MCF 10A (cell line): ENCODE data around the gene PERP. TPM values are rescaled to one million over a fixed set of nuclear protein-coding genes. Genes with fewer than 3 reads are reported as not detected.

Experiments
- BruUV-seq: library from RNA; stranded (reverse); fragments of 400-500 nt; replicated peaks from 2 replicates; lab custom pipeline; 2021; lab: Mats Ljungman, UMichigan
- CTCF ChIA-PET: fragments of 300-600 bp; sonication (Branson Sonifier 250); formaldehyde crosslinking; extraction: SDS; loops from one replicate; lab custom pipeline; 2021; ENCODE audit warnings: antibody characterized with exemption, inconsistent platforms; lab: Yijun Ruan, JAX
- POLR2A ChIA-PET: fragments of 300-600, 350-650 bp; sonication (Branson Sonifier 250); formaldehyde crosslinking; extraction: SDS; loops from one replicate; lab custom pipeline; 2020; ENCODE audit warnings: antibody characterized with exemption, inconsistent platforms; lab: Yijun Ruan, JAX
- DNase-seq: peaks from one replicate; pipeline ENCODE4 v3.0.0-alpha.2; 2018; ENCODE audit not compliant: unreplicated experiment
- H3K27ac Mint-ChIP-seq: one replicate; pipeline ENCODE4 v1.8.0; 2022; ENCODE audit warnings: mild to moderate bottlenecking, low read depth, mixed read lengths; ENCODE audit not compliant: unreplicated experiment
- H3K27me3 Mint-ChIP-seq: one replicate; pipeline ENCODE4 v1.8.0; 2022; ENCODE audit warnings: mixed read lengths; ENCODE audit not compliant: insufficient read depth, unreplicated experiment
- H3K36me3 Mint-ChIP-seq: one replicate; pipeline ENCODE4 v1.8.0; 2022; ENCODE audit warnings: mild to moderate bottlenecking, moderate library complexity, mixed read lengths; ENCODE audit not compliant: insufficient read depth, unreplicated experiment
- H3K4me1 Mint-ChIP-seq: one replicate; pipeline ENCODE4 v1.8.0; 2022; ENCODE audit warnings: mixed read lengths; ENCODE audit not compliant: insufficient read depth, unreplicated experiment
- H3K4me3 Mint-ChIP-seq: one replicate; pipeline ENCODE4 v1.8.0; 2022; ENCODE audit warnings: mild to moderate bottlenecking, moderate library complexity, mixed read lengths; ENCODE audit not compliant: unreplicated experiment
- H3K9me3 Mint-ChIP-seq: one replicate; pipeline ENCODE4 v1.8.0; 2022; ENCODE audit warnings: mixed read lengths; ENCODE audit not compliant: unreplicated experiment
- intact Hi-C: fragments of 100-400 bp; cut with micrococcal nuclease; formaldehyde crosslinking; loops from 2 replicates; pipeline ENCODE4 v1.14.1; 2022
- total RNA-seq: library from RNA; stranded (reverse); gene quantifications from 2 replicates; pipeline ENCODE4 v1.2.3, GENCODE V29; 2022
- TF ChIP-seq, protein P1 (sequence below): fragments of 200-600 bp; IDR thresholded peaks from one replicate; pipeline ENCODE4 v1.8.0; 2022; ENCODE audit warnings: antibody characterized with exemption, mild to moderate bottlenecking; ENCODE audit not compliant: unreplicated experiment

PERP gene
- total RNA-seq, 1 experiment from 2014 or later = 120 TPM

- H3K27me3 Mint-ChIP-seq = no peaks in the 10 kb centered on the region
- TF ChIP-seq, protein P1, sequence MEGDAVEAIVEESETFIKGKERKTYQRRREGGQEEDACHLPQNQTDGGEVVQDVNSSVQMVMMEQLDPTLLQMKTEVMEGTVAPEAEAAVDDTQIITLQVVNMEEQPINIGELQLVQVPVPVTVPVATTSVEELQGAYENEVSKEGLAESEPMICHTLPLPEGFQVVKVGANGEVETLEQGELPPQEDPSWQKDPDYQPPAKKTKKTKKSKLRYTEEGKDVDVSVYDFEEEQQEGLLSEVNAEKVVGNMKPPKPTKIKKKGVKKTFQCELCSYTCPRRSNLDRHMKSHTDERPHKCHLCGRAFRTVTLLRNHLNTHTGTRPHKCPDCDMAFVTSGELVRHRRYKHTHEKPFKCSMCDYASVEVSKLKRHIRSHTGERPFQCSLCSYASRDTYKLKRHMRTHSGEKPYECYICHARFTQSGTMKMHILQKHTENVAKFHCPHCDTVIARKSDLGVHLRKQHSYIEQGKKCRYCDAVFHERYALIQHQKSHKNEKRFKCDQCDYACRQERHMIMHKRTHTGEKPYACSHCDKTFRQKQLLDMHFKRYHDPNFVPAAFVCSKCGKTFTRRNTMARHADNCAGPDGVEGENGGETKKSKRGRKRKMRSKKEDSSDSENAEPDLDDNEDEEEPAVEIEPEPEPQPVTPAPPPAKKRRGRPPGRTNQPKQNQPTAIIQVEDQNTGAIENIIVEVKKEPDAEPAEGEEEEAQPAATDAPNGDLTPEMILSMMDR = no peak
- H3K4me3 Mint-ChIP-seq = peak overlapping the region; percentile 92
- intact Hi-C loops = loop anchor here (5.0 kb wide), 2 partner anchors 232 to 588 kb away; no protein-coding TSS in a partner anchor
- H3K9me3 Mint-ChIP-seq = no peaks in the 10 kb centered on the region
- no TSS peak for BruUV-seq
- CTCF ChIA-PET = interaction anchor here (1.0 to 3.6 kb wide), 7 partner anchors 12 to 101 kb away, joined by 3 to 28 read pairs (median 7); no protein-coding TSS in a partner anchor
- peak overlapping the region; percentile 92 for H3K27ac Mint-ChIP-seq
- POLR2A ChIA-PET = interaction anchor here (0.6 to 10.9 kb wide), 41 partner anchors 7 to 1816 kb away, joined by 3 to 717 read pairs (median 6); partner anchors contain the start of genes CCDC28A, HEBP2 and TNFAIP3
- peaks cover 42% of the 10 kb centered on the region for H3K4me1 Mint-ChIP-seq
- peak; percentile 39 for DNase-seq
- peaks cover 41% of the 10 kb centered on the region for H3K36me3 Mint-ChIP-seq
These were observed 2.5 kb downstream of the PERP start for GRCh38 chr6:138104618-138105213.

DNA sequence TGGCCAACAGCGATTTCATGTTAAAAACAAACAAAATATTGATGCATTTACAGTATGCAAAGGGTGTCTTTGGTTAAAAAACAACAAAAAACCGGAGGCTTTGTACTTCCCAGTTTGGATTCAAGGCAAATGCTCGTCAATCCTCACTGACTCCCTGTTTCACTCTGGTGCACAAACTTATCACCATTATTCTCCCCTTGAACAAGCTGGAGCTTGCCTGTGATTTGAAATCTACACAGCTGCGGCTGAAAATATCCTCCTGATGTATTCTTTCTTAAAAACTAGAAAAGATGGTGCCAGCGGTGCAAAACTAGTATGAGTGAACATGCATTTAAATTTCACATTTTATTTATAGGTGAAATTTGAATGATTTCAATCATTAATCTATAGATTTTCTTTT is 3.3 kb downstream of the PERP start:
- Mint-ChIP-seq H3K9me3 (no peaks in the 10 kb centered on the region), H3K4me3 (peak overlapping the region; percentile 92), H3K27me3 (no peaks in the 10 kb centered on the region), H3K27ac (peak overlapping the region; percentile 92), H3K4me1 (peaks cover 37% of the 10 kb centered on the region), H3K36me3 (peaks cover 41% of the 10 kb centered on the region)
- ChIA-PET CTCF (interaction anchor here (0.9 to 3.6 kb wide), 4 partner anchors 11 to 447 kb away, joined by 3 to 26 read pairs (median 16); no protein-coding TSS in a partner anchor), POLR2A (interaction anchor here (0.7 to 10.9 kb wide), 13 partner anchors 16 to 1060 kb away, joined by 3 to 717 read pairs (median 21); partner anchors contain the start of gene HEBP2)
- intact Hi-C loops = no loop called here
- TF ChIP-seq, protein P1 = no peak
- DNase-seq = peak; percentile 56
- BruUV-seq = no TSS peak

DNA sequence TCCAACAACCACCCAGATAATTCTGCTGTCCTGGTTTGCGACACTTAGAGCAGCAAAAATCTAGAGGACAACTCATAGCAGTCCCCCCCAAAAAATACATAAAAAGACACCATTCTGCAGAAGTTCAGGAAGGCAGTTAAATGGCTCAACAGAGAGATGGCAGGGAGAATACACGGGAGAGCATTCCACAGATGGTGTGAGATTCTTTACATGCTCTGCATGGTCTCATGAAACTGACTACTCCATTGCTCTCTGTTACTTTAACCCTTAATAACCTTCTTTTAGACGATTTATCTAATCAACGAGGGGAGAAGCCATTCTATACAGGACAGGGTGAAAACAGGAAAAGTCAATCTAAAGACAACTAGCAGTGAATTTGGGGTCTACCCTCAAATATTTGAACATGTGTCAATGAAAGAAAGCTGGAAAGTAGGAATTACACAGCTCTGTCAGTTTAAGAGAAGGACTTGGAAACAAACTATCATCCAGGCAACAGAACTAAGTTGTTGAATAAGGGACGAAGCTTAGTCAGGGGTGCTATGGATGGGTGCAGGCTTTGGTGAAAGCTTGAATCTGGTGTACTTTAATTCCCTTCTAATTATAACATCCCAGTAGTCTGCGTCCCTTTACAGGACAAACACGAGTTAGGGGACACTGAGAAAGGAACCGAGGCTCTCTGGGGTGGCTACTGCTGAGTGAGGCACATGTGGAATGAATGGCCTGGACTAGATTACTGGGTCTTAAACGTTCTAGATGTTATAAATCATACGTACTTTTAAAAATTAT is 5.1 kb downstream of the PERP start:
- no peaks in the 10 kb centered on the region for H3K27me3 Mint-ChIP-seq
- DNase-seq = no peak
- CTCF ChIA-PET = interaction anchor here (0.6 to 2.3 kb wide), 4 partner anchors 13 to 1239 kb away, joined by 3 to 10 read pairs (median 4); no protein-coding TSS in a partner anchor
- no peaks in the 10 kb centered on the region for H3K9me3 Mint-ChIP-seq
- peaks cover 40% of the 10 kb centered on the region for H3K4me1 Mint-ChIP-seq
- intact Hi-C loops = no loop called here
- peak overlapping the region; percentile 54 for H3K27ac Mint-ChIP-seq
- peaks cover 55% of the 10 kb centered on the region for H3K36me3 Mint-ChIP-seq
- TF ChIP-seq, protein P1 = no peak
- POLR2A ChIA-PET = interaction anchor here (0.6 to 10.9 kb wide), 4 partner anchors 14 to 671 kb away, joined by 3 to 717 read pairs (median 254); partner anchors contain the start of gene CCDC28A
- BruUV-seq = no TSS peak
- H3K4me3 Mint-ChIP-seq = peak overlapping the region; percentile 24
